SK-N-MC (cell line): ENCODE measurements around the gene FADS2.

Experiments
- EZH2 ChIP-seq: fragments of 200-600 bp; sonication (generic); IDR thresholded peaks from one replicate; pipeline ENCODE4 v1.6.1; 2017; ENCODE audit warnings: antibody characterized with exemption
- POLR2AphosphoS5 ChIP-seq: IDR thresholded peaks from 2 replicates; pipeline ENCODE4 v1.6.1; 2012; ENCODE audit warnings: mild to moderate bottlenecking, low read depth, low read length, borderline replicate concordance

DNA sequence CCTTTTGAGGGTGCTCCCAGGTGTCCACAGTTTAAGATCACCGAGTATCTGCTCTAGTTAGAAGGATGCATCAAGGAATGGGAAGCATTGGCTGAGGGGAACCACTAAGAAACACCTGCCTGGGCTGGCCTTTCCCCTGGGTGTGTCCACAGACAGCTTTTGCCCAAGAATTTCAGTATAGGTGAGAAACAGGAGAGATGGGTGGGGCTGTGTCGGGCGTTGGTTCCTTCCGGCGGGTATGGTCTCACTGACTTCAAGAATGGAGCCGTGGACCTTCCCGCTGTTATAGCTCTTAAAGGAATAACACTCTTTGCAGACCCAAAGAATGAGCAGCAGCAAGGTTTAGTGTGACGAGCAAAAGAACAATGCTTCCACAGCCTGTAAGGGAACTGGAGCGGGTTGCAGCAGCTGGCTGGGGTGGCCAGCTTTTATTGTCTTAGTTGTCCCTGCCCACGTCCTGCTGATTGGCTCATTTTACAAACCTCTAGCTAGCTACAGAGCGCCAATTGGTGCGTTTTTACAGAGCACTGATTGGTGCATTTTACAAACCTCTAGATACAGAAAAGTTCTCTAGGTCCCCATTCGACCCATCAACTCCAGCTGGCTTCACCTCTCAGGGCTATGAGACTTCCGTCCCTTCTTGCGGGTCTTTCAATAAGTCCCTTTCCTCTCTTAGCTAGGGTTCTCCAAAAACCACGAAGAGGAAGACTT, 13.7 kb upstream of the FADS2 start:
- no peak for TF ChIP-seq EZH2
- TF ChIP-seq POLR2AphosphoS5, result no peak; the same call in 1 of the 2 replicates
